SKM-1 (cell line): ENCODE data around the gene WDFY3.

ENCODE experiments used
- DNase-seq: peaks from one replicate; lab custom pipeline; 2025; ENCODE audit not compliant: unreplicated experiment; lab: John Stamatoyannopoulos, UW

WDFY3 gene

GRCh38 chr4:84634961-84635360, 331.5 kb downstream of the WDFY3 start:
- DNase-seq, result no peak

DNA sequence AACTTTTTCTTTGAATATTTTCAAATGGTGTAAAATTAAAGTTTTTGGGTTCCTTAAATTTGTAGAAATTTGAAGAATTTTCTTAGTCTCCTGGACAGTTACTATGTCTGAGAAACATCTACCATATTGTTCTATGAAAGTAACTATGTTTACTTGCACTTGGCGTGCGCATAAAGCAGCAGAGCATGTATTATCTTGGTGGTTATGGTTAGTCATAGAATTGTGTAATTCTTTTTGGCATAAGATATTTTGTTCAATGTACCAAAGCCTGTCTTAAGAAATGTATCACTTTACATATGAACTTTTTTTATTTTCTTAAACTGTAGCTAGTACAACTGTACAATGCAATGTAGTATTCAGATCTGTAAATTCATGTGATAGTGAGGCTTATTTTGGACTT, 334.4 kb downstream of the WDFY3 start:
- no peak for DNase-seq

DNA sequence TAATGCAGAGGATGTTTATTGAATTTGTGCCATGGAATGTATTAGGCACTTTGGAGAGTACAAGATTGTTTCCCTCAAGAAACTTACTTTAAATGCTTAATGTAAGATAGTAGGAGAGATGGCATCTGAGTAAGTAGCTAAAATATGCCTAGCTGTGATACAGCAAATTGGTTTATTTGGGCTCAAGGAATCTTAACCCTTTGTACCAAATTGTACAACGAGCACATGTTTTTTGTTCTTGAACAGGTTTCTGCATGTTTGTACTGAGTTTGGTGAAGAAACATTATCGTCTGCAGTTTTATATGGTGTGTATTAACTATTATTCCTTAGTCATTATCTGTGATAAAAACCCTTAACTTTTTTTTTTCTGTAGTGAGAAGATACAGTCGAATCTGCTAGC, 334.9 kb downstream of the WDFY3 start:
- DNase-seq, result no peak

GRCh38 chr4:84626673-84627072, 339.8 kb downstream of the WDFY3 start:
- no peak for DNase-seq

- DNase-seq, result no peak
These were observed 342.8 kb downstream of the WDFY3 start for GRCh38 chr4:84623661-84624060.

DNA sequence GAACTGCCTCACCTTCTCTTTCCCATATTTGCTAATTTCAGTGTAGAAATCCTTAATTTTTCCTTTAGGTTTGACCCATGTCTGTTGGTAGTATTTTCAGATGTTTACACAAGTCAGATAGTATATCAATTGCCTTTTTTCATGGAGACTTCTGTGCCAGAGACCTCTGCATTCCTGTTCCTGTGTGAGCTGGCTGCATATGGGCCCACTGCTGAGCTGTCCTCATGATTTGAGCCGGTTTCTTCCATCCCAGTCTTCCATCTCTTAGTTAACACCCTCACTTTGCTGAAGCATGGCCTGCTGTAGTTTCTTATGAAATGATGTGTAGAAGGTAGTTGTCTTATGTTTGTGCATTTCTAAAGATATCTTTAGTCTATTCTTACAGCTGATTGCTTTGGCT, 343.5 kb downstream of the WDFY3 start:
- DNase-seq, result no peak
